Measurements from ENCODE around the gene BCO1.

BCO1 gene

DNA sequence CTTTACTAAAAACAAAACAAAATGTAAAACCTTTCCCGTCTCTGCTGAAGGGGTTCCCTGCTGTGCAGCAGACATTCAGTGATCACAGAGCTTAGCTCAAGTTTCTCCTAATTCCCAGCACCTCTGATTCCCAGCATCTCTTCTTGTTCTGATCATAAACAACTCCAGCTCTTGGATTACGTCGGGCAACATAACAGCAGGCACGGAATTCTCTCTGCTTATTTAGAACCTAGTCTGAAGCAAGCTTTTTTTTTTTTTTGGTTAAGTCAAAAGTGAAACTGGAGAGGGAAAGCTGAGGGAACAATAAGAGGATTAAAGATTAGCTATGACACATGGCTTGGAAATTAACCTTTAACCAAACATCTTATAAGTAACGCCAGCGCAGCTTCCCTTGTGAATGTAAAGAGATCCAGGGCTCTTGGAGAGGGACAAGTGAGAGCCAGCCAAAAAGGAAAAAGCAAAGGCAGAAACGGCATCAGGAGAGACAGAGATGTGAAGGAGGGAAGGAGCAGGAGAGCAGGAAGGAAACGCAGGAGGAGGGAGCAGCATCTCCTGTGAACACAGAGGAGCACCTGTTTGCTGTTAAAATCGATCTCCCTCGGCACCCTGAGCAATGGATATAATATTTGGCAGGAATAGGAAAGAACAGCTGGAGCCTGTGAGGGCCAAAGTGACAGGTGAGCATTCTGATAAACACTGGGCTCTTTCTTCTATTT is at the start of gene BCO1:
BCO1 (plus strand) TSS at position 394 of the 716 bp plus-strand sequence; CDS start at position 614, 220 bp downstream.
- no peak within 1 kb of the TSS for H3K4me3 ChIP-seq (ENCODE audit: low read depth, low read length)
- DNase-seq (ENCODE audit: low read depth): no peak
- no peak for TF ChIP-seq CTCF (IDR thresholded peaks at IDR 0.05; ENCODE audit: low read depth, low read length, missing control alignments)

GRCh38 chr16:81189100-81189664 is 49.3 kb upstream of the BCO1 start:
- no peak for DNase-seq (ENCODE audit: low read depth)
- no peak for TF ChIP-seq CTCF (IDR thresholded peaks at IDR 0.05; ENCODE audit: low read depth, low read length, missing control alignments)
- no peak overlapping the region for H3K4me3 ChIP-seq (ENCODE audit: low read depth, low read length)

DNA sequence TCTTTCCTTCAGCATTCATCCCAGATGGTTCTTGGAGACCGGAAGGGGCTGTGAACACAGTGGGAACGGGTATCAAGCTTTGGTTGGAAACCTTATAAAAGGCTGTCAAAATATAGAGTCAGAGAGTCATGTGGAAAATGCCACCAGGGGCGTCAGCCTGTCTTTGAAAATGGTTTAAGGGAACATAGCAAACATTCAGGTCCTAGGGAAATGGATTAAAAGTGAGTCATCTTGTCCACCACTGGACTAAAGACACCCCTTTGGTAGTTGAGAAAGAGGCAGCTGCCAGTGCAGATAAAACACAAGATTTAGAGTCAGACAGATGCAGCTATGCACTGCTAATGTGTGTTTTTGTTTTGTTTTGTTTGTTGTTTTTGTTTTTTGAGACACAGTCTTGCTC is 47.8 kb upstream of the BCO1 start:
- TF ChIP-seq CTCF (IDR thresholded peaks at IDR 0.05; ENCODE audit: low read depth, low read length, missing control alignments): no peak
- H3K4me3 ChIP-seq (ENCODE audit: low read depth, low read length): no peak overlapping the region
- DNase-seq (ENCODE audit: low read depth): no peak

DNA sequence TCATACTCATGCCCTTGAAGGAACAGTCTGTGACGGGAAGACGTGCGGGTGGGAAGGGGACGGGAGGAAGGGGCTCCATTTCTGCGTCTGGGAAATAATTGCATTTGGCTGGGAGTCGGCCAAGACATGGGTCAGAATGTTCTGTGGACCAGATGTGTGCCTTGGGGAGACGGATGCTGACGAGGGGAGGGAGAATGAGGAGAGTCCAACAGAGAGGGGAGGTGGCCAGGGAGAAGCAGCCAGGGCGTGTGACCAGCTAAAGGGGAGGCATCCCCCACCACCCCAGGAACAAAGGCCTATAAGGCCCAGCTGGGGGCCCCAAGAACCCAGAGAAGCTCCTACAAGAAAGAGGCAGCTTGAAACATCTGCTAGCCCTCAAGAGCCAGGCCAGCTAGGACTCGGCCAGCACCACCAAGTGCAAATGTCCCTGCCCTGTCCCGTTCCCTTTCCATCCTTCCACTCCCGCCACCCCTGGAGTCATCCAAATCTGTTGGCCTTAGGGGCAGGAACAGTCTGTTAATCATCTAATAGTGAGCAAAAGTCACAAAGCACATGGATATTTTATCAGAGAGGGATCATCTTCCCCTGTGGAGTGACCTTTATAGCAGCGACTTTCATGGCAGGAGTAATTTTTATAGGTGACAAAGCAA is 42.5 kb upstream of the BCO1 start:
- H3K4me3 ChIP-seq (ENCODE audit: low read depth, low read length): no peak overlapping the region
- TF ChIP-seq CTCF (IDR thresholded peaks at IDR 0.05; ENCODE audit: low read depth, low read length, missing control alignments): no peak
- no peak for DNase-seq (ENCODE audit: low read depth)

DNA sequence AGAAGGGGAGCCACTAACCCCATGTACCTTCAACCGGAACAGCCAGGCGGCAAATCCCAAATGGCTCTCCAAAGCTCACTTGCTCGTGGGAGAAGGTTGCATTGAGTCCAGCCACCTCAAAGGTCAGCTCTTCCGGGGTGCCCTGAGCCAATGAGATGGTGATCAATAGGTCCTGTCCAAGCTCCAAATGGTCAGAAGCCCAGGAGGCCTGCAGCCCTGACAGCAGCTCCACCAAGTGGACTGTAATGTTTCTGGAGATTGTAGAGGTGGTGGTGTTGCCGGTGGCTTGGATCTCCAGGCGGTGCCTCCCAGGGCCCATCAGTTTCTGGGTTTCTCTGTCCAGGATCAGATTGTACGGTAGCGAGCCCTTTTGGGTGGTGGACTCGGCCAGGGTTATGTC is 39.9 kb upstream of the BCO1 start:
- TF ChIP-seq CTCF (IDR thresholded peaks at IDR 0.05; ENCODE audit: low read depth, low read length, missing control alignments): peak; percentile 14
- no peak for DNase-seq (ENCODE audit: low read depth)
- no peak overlapping the region for H3K4me3 ChIP-seq (ENCODE audit: low read depth, low read length)

DNA sequence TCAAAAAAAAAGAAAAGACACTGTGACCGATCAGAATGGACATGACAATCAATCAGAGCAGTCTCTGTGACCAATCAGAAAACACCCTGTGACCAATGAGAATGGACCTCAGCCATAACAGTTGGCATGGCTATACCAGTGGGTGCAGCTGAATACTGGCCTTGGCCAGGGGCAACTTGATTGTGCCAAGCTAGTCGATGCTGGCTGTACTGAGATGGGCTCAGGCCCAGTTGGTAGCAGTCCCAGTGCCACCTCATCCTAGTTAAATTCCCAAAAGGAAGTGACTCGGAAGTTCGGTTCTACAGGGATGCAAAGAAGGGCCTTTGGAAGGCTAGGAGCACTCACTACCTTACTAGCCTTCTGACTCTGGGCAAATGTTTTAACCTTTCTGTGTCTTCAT is 37.2 kb upstream of the BCO1 start:
- no peak for TF ChIP-seq CTCF (IDR thresholded peaks at IDR 0.05; ENCODE audit: low read depth, low read length, missing control alignments)
- DNase-seq (ENCODE audit: low read depth): no peak
- no peak overlapping the region for H3K4me3 ChIP-seq (ENCODE audit: low read depth, low read length)
